Esophagus squamous epithelium (tissue), 4 donors: ENCODE results near the gene CEACAM1.

Source experiments
- CTCF ChIP-seq, 6 experiments: fragments of 450-650 bp in 4 of 6; fragments of 200-600 bp in 2 of 6; sonication (generic) in 2 of 6; IDR thresholded peaks; one replicate each; pipeline ENCODE4 v1.5.1; 2016 to 2019; ENCODE audit warnings: antibody characterized with exemption in 6 of 6, mild to moderate bottlenecking in 4 of 6, moderate library complexity in 4 of 6
- POLR2A ChIP-seq, 4 donors: fragments of 450-650 bp; IDR thresholded peaks; one replicate each; pipeline ENCODE4 v1.6.1; 2017; ENCODE audit warnings: antibody characterized with exemption in 4 of 4, mild to moderate bottlenecking in 4 of 4, moderate library complexity in 3 of 4

- TF ChIP-seq CTCF (IDR thresholded peaks at IDR 0.05) (no peak), POLR2A (IDR thresholded peaks at IDR 0.05) (no peak)
These were observed 30.0 kb downstream of the CEACAM1 start for GRCh38 chr19:42498169-42498757.
